ENCODE results near the gene INPP5F.

The INPP5F gene

DNA sequence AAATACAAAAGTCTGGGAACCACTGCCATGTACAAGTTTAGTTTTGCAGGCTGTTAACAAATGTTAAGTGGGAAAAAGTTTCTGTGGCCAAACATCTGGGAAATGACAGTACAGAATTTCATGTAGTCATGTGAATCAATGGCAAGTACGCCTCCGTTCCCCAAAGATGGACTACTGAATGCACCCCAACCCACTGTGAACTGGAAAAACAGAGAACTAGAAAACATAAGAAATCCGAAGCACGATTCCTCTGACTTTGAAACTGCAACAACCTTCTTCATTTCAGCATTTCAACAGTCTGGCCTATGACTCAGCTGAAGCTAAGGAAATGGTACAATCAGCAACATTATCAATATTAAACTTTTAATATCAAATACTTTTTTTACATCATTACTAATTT, 105.0 kb downstream of the INPP5F start:
- peaks cover 61 to 83% (median 77%) of the 10 kb centered on the region in 5 donors for H3K36me3 ChIP-seq (ENCODE audit: control insufficient read depth in 5 of 5, insufficient read depth in 5 of 5, low read length in 5 of 5)
- H3K9me3 ChIP-seq (ENCODE audit: control insufficient read depth in 5 of 5, low read length in 5 of 5), result no peaks in the 10 kb centered on the region
- no peak overlapping the region for H3K9ac ChIP-seq (ENCODE audit: low read length in 5 of 5)
- no peaks in the 10 kb centered on the region for H3K27me3 ChIP-seq (ENCODE audit: control insufficient read depth in 5 of 5, insufficient read depth in 4 of 5, low read length in 5 of 5)
- H3K4me1 ChIP-seq (ENCODE audit: control insufficient read depth in 5 of 5, insufficient read depth in 5 of 5, low read length in 5 of 5), result no peaks in the 10 kb centered on the region
- H3K4me3 ChIP-seq (ENCODE audit: low read depth in 1 of 5, low read length in 5 of 5), result no peak overlapping the region
- H3K27ac ChIP-seq (ENCODE audit: low read depth, low read length), result no peak overlapping the region

DNA sequence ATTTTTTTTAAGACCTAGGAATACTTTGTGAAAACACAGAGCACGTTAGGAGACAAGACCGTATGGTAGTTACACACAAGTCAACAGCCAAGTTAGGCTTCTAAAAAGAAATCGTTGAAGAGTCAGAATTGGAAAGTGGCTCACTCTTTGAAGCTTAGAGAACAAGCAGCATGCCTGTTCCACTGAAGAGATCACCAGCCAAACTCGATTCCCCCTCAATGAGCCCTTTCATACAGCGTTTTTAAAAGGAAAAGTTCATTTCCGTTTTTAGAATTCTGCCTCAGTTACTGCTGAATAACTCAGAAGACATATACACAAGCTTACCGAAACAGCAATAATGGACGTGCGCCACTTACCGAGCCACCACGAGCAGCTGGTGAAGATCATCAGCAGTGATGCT, 105.8 kb downstream of the INPP5F start:
- no peaks in the 10 kb centered on the region for H3K9me3 ChIP-seq (ENCODE audit: control insufficient read depth in 5 of 5, low read length in 5 of 5)
- no peaks in the 10 kb centered on the region for H3K27me3 ChIP-seq (ENCODE audit: control insufficient read depth in 5 of 5, insufficient read depth in 4 of 5, low read length in 5 of 5)
- no peak overlapping the region for H3K9ac ChIP-seq (ENCODE audit: low read length in 5 of 5)
- H3K4me3 ChIP-seq (ENCODE audit: low read depth in 1 of 5, low read length in 5 of 5), result no peak overlapping the region
- H3K27ac ChIP-seq (ENCODE audit: low read depth, low read length), result no peak overlapping the region
- no peaks in the 10 kb centered on the region for H3K4me1 ChIP-seq (ENCODE audit: control insufficient read depth in 5 of 5, insufficient read depth in 5 of 5, low read length in 5 of 5)
- H3K36me3 ChIP-seq (ENCODE audit: control insufficient read depth in 5 of 5, insufficient read depth in 5 of 5, low read length in 5 of 5), result peaks cover 67 to 91% (median 83%) of the 10 kb centered on the region in 5 donors

DNA sequence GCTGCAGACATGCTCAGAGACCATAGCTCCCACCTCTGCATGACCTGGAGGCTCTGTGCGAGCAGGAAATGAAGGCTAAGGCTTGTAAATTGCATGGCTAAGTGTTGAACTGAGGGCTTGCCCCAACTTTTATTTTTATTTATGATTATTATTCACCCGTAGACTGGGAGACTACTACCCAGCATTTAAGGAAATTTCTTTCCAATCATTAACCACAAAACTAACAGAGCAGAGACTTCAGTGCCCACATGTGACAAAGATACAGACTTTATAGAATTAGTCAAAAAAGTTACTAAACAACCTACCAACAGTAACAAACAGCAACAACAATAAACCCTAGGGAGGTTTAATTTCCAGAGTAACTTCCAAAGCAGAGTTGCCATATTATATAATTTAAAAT, 107.1 kb downstream of the INPP5F start:
- Histone ChIP-seq H3K27me3 (ENCODE audit: control insufficient read depth in 5 of 5, insufficient read depth in 4 of 5, low read length in 5 of 5) (no peaks in the 10 kb centered on the region), H3K9ac (ENCODE audit: low read length in 5 of 5) (no peak overlapping the region), H3K9me3 (ENCODE audit: control insufficient read depth in 5 of 5, low read length in 5 of 5) (no peaks in the 10 kb centered on the region), H3K4me1 (ENCODE audit: control insufficient read depth in 5 of 5, insufficient read depth in 5 of 5, low read length in 5 of 5) (no peaks in the 10 kb centered on the region), H3K4me3 (ENCODE audit: low read depth in 1 of 5, low read length in 5 of 5) (no peak overlapping the region), H3K27ac (ENCODE audit: low read depth, low read length) (no peak overlapping the region), H3K36me3 (ENCODE audit: control insufficient read depth in 5 of 5, insufficient read depth in 5 of 5, low read length in 5 of 5) (peaks cover 71 to 92% (median 87%) of the 10 kb centered on the region in 5 donors)

DNA sequence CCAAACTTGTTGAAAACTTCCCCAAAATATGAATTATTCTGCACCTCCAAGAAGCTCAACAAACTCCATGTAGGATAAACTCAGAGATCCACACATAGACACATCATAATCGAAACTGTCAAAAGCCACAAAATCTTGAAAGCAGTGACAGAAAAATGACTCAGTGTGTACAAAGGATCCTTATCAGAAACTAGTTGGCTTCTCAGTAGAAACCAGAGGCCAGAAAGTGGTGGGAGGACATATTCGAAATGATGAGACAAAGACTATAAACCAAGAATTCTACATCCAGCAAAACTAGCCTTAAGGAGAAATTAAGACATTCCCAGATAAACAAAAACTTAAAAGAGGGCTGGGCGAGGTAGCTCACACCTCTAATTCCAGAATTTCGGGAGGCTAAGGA, 108.3 kb downstream of the INPP5F start:
- H3K4me3 ChIP-seq (ENCODE audit: low read depth in 1 of 5, low read length in 5 of 5), result no peak overlapping the region
- H3K27me3 ChIP-seq (ENCODE audit: control insufficient read depth in 5 of 5, insufficient read depth in 4 of 5, low read length in 5 of 5), result no peaks in the 10 kb centered on the region
- no peaks in the 10 kb centered on the region for H3K9me3 ChIP-seq (ENCODE audit: control insufficient read depth in 5 of 5, low read length in 5 of 5)
- H3K9ac ChIP-seq (ENCODE audit: low read length in 5 of 5), result no peak overlapping the region
- no peak overlapping the region for H3K27ac ChIP-seq (ENCODE audit: low read depth, low read length)
- no peaks in the 10 kb centered on the region for H3K4me1 ChIP-seq (ENCODE audit: control insufficient read depth in 5 of 5, insufficient read depth in 5 of 5, low read length in 5 of 5)
- H3K36me3 ChIP-seq (ENCODE audit: control insufficient read depth in 5 of 5, insufficient read depth in 5 of 5, low read length in 5 of 5), result peaks cover 66 to 93% (median 86%) of the 10 kb centered on the region in 5 donors

- Histone ChIP-seq H3K9ac (ENCODE audit: low read length in 5 of 5) (no peak overlapping the region), H3K9me3 (ENCODE audit: control insufficient read depth in 5 of 5, low read length in 5 of 5) (no peaks in the 10 kb centered on the region), H3K27me3 (ENCODE audit: control insufficient read depth in 5 of 5, insufficient read depth in 4 of 5, low read length in 5 of 5) (no peaks in the 10 kb centered on the region), H3K4me3 (ENCODE audit: low read depth in 1 of 5, low read length in 5 of 5) (no peak overlapping the region), H3K27ac (ENCODE audit: low read depth, low read length) (no peak overlapping the region), H3K36me3 (ENCODE audit: control insufficient read depth in 5 of 5, insufficient read depth in 5 of 5, low read length in 5 of 5) (peaks cover 64 to 80% (median 66%) of the 10 kb centered on the region in 5 donors), H3K4me1 (ENCODE audit: control insufficient read depth in 5 of 5, insufficient read depth in 5 of 5, low read length in 5 of 5) (peaks cover 0 to 10% (median 0%) of the 10 kb centered on the region in 5 donors)
These were observed 119.8 kb downstream of the INPP5F start for GRCh38 chr10:119845656-119846055.

- Histone ChIP-seq H3K36me3 (ENCODE audit: control insufficient read depth in 5 of 5, insufficient read depth in 5 of 5, low read length in 5 of 5) (peaks cover 53 to 75% (median 57%) of the 10 kb centered on the region in 5 donors), H3K9me3 (ENCODE audit: control insufficient read depth in 5 of 5, low read length in 5 of 5) (no peaks in the 10 kb centered on the region), H3K27ac (ENCODE audit: low read depth, low read length) (no peak overlapping the region), H3K4me3 (ENCODE audit: low read depth in 1 of 5, low read length in 5 of 5) (no peak overlapping the region), H3K27me3 (ENCODE audit: control insufficient read depth in 5 of 5, insufficient read depth in 4 of 5, low read length in 5 of 5) (no peaks in the 10 kb centered on the region), H3K9ac (ENCODE audit: low read length in 5 of 5) (no peak overlapping the region), H3K4me1 (ENCODE audit: control insufficient read depth in 5 of 5, insufficient read depth in 5 of 5, low read length in 5 of 5) (peaks cover 0 to 10% (median 0%) of the 10 kb centered on the region in 5 donors)
These were observed 123.4 kb downstream of the INPP5F start for GRCh38 chr10:119849031-119849789.

DNA sequence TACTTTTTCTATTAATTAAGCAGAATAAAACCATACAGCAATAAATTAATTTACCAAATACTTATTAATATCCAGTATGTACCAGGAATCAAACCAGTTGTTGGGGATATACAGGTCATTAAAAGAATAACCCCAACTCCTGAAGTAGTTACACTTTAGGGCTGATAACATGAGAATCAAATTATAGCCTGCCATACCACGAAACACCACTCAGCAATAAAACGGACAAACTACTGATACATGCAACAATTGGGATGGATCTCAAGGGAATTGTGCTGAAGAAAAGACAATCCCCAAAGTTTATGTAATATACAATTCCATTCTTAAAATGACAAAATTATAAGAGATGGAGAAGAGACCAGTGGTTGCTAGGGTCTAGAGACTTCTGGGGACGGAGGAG, 124.1 kb downstream of the INPP5F start:
- H3K27ac ChIP-seq (ENCODE audit: low read depth, low read length), result no peak overlapping the region
- H3K9me3 ChIP-seq (ENCODE audit: control insufficient read depth in 5 of 5, low read length in 5 of 5), result no peaks in the 10 kb centered on the region
- no peak overlapping the region for H3K4me3 ChIP-seq (ENCODE audit: low read depth in 1 of 5, low read length in 5 of 5)
- no peaks in the 10 kb centered on the region for H3K27me3 ChIP-seq (ENCODE audit: control insufficient read depth in 5 of 5, insufficient read depth in 4 of 5, low read length in 5 of 5)
- H3K36me3 ChIP-seq (ENCODE audit: control insufficient read depth in 5 of 5, insufficient read depth in 5 of 5, low read length in 5 of 5), result peaks cover 47 to 68% (median 56%) of the 10 kb centered on the region in 5 donors
- H3K9ac ChIP-seq (ENCODE audit: low read length in 5 of 5), result no peak overlapping the region
- peaks cover 0 to 10% (median 0%) of the 10 kb centered on the region in 5 donors for H3K4me1 ChIP-seq (ENCODE audit: control insufficient read depth in 5 of 5, insufficient read depth in 5 of 5, low read length in 5 of 5)

- H3K36me3 ChIP-seq (ENCODE audit: control insufficient read depth in 5 of 5, insufficient read depth in 5 of 5, low read length in 5 of 5), result peaks cover 34 to 60% (median 43%) of the 10 kb centered on the region in 5 donors
- no peak overlapping the region for H3K4me3 ChIP-seq (ENCODE audit: low read depth in 1 of 5, low read length in 5 of 5)
- no peak overlapping the region for H3K27ac ChIP-seq (ENCODE audit: low read depth, low read length)
- no peaks in the 10 kb centered on the region for H3K27me3 ChIP-seq (ENCODE audit: control insufficient read depth in 5 of 5, insufficient read depth in 4 of 5, low read length in 5 of 5)
- no peaks in the 10 kb centered on the region for H3K9me3 ChIP-seq (ENCODE audit: control insufficient read depth in 5 of 5, low read length in 5 of 5)
- H3K4me1 ChIP-seq (ENCODE audit: control insufficient read depth in 5 of 5, insufficient read depth in 5 of 5, low read length in 5 of 5), result peaks cover 0 to 6% (median 0%) of the 10 kb centered on the region in 5 donors
- no peak overlapping the region for H3K9ac ChIP-seq (ENCODE audit: low read length in 5 of 5)
These were observed 126.4 kb downstream of the INPP5F start for GRCh38 chr10:119852277-119852676.

GRCh38 chr10:119852822-119853221, 127.0 kb downstream of the INPP5F start:
- Histone ChIP-seq H3K27ac (ENCODE audit: low read depth, low read length) (no peak overlapping the region), H3K4me1 (ENCODE audit: control insufficient read depth in 5 of 5, insufficient read depth in 5 of 5, low read length in 5 of 5) (peaks cover 0 to 3% (median 0%) of the 10 kb centered on the region in 5 donors), H3K9ac (ENCODE audit: low read length in 5 of 5) (no peak overlapping the region), H3K36me3 (ENCODE audit: control insufficient read depth in 5 of 5, insufficient read depth in 5 of 5, low read length in 5 of 5) (peaks cover 32 to 56% (median 42%) of the 10 kb centered on the region in 5 donors), H3K4me3 (ENCODE audit: low read depth in 1 of 5, low read length in 5 of 5) (no peak overlapping the region), H3K9me3 (ENCODE audit: control insufficient read depth in 5 of 5, low read length in 5 of 5) (no peaks in the 10 kb centered on the region), H3K27me3 (ENCODE audit: control insufficient read depth in 5 of 5, insufficient read depth in 4 of 5, low read length in 5 of 5) (no peaks in the 10 kb centered on the region)

- Histone ChIP-seq H3K9ac (ENCODE audit: low read length in 5 of 5) (no peak overlapping the region), H3K27ac (ENCODE audit: low read depth, low read length) (no peak overlapping the region), H3K27me3 (ENCODE audit: control insufficient read depth in 5 of 5, insufficient read depth in 4 of 5, low read length in 5 of 5) (no peaks in the 10 kb centered on the region), H3K36me3 (ENCODE audit: control insufficient read depth in 5 of 5, insufficient read depth in 5 of 5, low read length in 5 of 5) (peaks cover 36 to 55% (median 42%) of the 10 kb centered on the region in 5 donors), H3K4me3 (ENCODE audit: low read depth in 1 of 5, low read length in 5 of 5) (no peak overlapping the region), H3K4me1 (ENCODE audit: control insufficient read depth in 5 of 5, insufficient read depth in 5 of 5, low read length in 5 of 5) (peaks cover 0 to 9% (median 0%) of the 10 kb centered on the region in 5 donors), H3K9me3 (ENCODE audit: control insufficient read depth in 5 of 5, low read length in 5 of 5) (no peaks in the 10 kb centered on the region)
These were observed 127.7 kb downstream of the INPP5F start for GRCh38 chr10:119853574-119853973.

Data from subcutaneous abdominal adipose tissue (tissue), 5 donors.